Measurements from ENCODE around the gene KANSL2. TPM values are rescaled to one million over a fixed set of nuclear protein-coding genes. Genes with fewer than 3 reads are reported as not detected.
"Not testable (repeated sequence)": the region's sequence is repeated elsewhere in the genome, so short reads cannot be mapped to it uniquely, and the experiment has no call there.

Gene KANSL2
- total RNA-seq, 1 experiment from 2014 or later, result 69.3 TPM

- no peaks in the 10 kb centered on the region for H3K4me1 ChIP-seq
- DNase-seq, result no peak
- no peak overlapping the region for H3K27ac ChIP-seq
- no peaks in the 10 kb centered on the region for H3K9me3 ChIP-seq (replicated peaks)
- H3K27me3 ChIP-seq, result no peaks in the 10 kb centered on the region
- peaks cover 96% of the 10 kb centered on the region for H3K36me3 ChIP-seq
- H3K4me3 ChIP-seq, result no peak overlapping the region
These were observed 13.0 kb downstream of the KANSL2 start for GRCh38 chr12:48668996-48669395.

- no peak for DNase-seq
- Histone ChIP-seq H3K27me3 (no peaks in the 10 kb centered on the region), H3K27ac (no peak overlapping the region), H3K4me3 (no peak overlapping the region), H3K9me3 (replicated peaks) (no peaks in the 10 kb centered on the region), H3K4me1 (no peaks in the 10 kb centered on the region), H3K36me3 (peaks cover 95% of the 10 kb centered on the region)
These were observed 22.2 kb downstream of the KANSL2 start for GRCh38 chr12:48659863-48660262.

- peaks cover 80% of the 10 kb centered on the region for H3K36me3 ChIP-seq
- no peaks in the 10 kb centered on the region for H3K27me3 ChIP-seq
- no peak for DNase-seq
- no peaks in the 10 kb centered on the region for H3K9me3 ChIP-seq (replicated peaks)
- H3K4me1 ChIP-seq, result no peaks in the 10 kb centered on the region; the same call in 1 of the 2 replicates
- no peak overlapping the region for H3K4me3 ChIP-seq
- H3K27ac ChIP-seq, result no peak overlapping the region
These were observed 30.4 kb downstream of the KANSL2 start for GRCh38 chr12:48651681-48652080.

- H3K27ac ChIP-seq; H3K4me1 ChIP-seq; H3K27me3 ChIP-seq; H3K4me3 ChIP-seq; DNase-seq; H3K9me3 ChIP-seq (replicated peaks): not testable (repeated sequence)
- H3K36me3 ChIP-seq, result peaks cover 61% of the 10 kb centered on the region
These were observed 36.7 kb downstream of the KANSL2 start for GRCh38 chr12:48645354-48645753.

- Histone ChIP-seq H3K4me1 (no peaks in the 10 kb centered on the region; the same call in 1 of the 2 replicates), H3K9me3 (replicated peaks) (peaks cover 10% of the 10 kb centered on the region), H3K36me3 (peaks cover 43% of the 10 kb centered on the region), H3K27ac (no peak overlapping the region), H3K4me3 (no peak overlapping the region), H3K27me3 (no peaks in the 10 kb centered on the region)
- DNase-seq, result no peak
These were observed 39.0 kb downstream of the KANSL2 start for GRCh38 chr12:48643011-48643410.

- not testable (repeated sequence) for H3K4me3 ChIP-seq; H3K27ac ChIP-seq; H3K4me1 ChIP-seq; H3K27me3 ChIP-seq; H3K9me3 ChIP-seq (replicated peaks); DNase-seq
- H3K36me3 ChIP-seq, result peaks cover 33% of the 10 kb centered on the region
These were observed 40.1 kb downstream of the KANSL2 start for GRCh38 chr12:48641752-48642555.

- Histone ChIP-seq H3K4me3 (no peak overlapping the region), H3K9me3 (replicated peaks) (peaks cover 10% of the 10 kb centered on the region), H3K27ac (no peak overlapping the region), H3K36me3 (peaks cover 25% of the 10 kb centered on the region), H3K27me3 (no peaks in the 10 kb centered on the region), H3K4me1 (no peaks in the 10 kb centered on the region)
- no peak for DNase-seq
These were observed 41.2 kb downstream of the KANSL2 start for GRCh38 chr12:48640854-48641253.

GRCh38 chr12:48640428-48640827, 41.6 kb downstream of the KANSL2 start:
- no peak for DNase-seq
- H3K36me3 ChIP-seq, result peaks cover 23% of the 10 kb centered on the region
- H3K27ac ChIP-seq, result no peak overlapping the region
- H3K9me3 ChIP-seq (replicated peaks), result peaks cover 10% of the 10 kb centered on the region
- no peaks in the 10 kb centered on the region for H3K4me1 ChIP-seq
- H3K4me3 ChIP-seq, result no peak overlapping the region
- H3K27me3 ChIP-seq, result no peaks in the 10 kb centered on the region

GRCh38 chr12:48631071-48631470, 51.0 kb downstream of the KANSL2 start:
- no peaks in the 10 kb centered on the region for H3K4me1 ChIP-seq
- H3K4me3 ChIP-seq, result no peak overlapping the region
- no peaks in the 10 kb centered on the region; the same call in 1 of the 2 replicates for H3K27me3 ChIP-seq
- no peaks in the 10 kb centered on the region for H3K9me3 ChIP-seq (replicated peaks)
- H3K27ac ChIP-seq, result no peak overlapping the region
- H3K36me3 ChIP-seq, result no peaks in the 10 kb centered on the region
- DNase-seq, result no peak

GRCh38 chr12:48630346-48630745, 51.7 kb downstream of the KANSL2 start:
- Histone ChIP-seq H3K27me3 (no peaks in the 10 kb centered on the region; the same call in 1 of the 2 replicates), H3K36me3 (no peaks in the 10 kb centered on the region), H3K9me3 (replicated peaks) (no peaks in the 10 kb centered on the region), H3K4me1 (no peaks in the 10 kb centered on the region), H3K27ac (no peak overlapping the region), H3K4me3 (no peak overlapping the region)
- no peak for DNase-seq

GRCh38 chr12:48629541-48629940, 52.5 kb downstream of the KANSL2 start:
- H3K4me1 ChIP-seq, result no peaks in the 10 kb centered on the region
- H3K27ac ChIP-seq, result no peak overlapping the region
- no peaks in the 10 kb centered on the region; the same call in 1 of the 2 replicates for H3K27me3 ChIP-seq
- H3K4me3 ChIP-seq, result no peak overlapping the region
- no peaks in the 10 kb centered on the region for H3K9me3 ChIP-seq (replicated peaks)
- no peak for DNase-seq
- no peaks in the 10 kb centered on the region for H3K36me3 ChIP-seq

- Histone ChIP-seq H3K27me3 (no peaks in the 10 kb centered on the region; the same call in 1 of the 2 replicates), H3K27ac (no peak overlapping the region), H3K4me3 (no peak overlapping the region), H3K4me1 (no peaks in the 10 kb centered on the region), H3K9me3 (replicated peaks) (0 out of 2 replicates have a peak, but pooled peaks cover 4% of the 10 kb centered on the region), H3K36me3 (no peaks in the 10 kb centered on the region)
- DNase-seq, result no peak
These were observed 54.5 kb downstream of the KANSL2 start for GRCh38 chr12:48627556-48627955.

GRCh38 chr12:48622997-48623396, 59.0 kb downstream of the KANSL2 start:
- DNase-seq; H3K4me1 ChIP-seq; H3K4me3 ChIP-seq; H3K9me3 ChIP-seq (replicated peaks); H3K27ac ChIP-seq; H3K36me3 ChIP-seq; H3K27me3 ChIP-seq: not testable (repeated sequence)

GRCh38 chr12:48618541-48618940, 63.5 kb downstream of the KANSL2 start:
- Histone ChIP-seq H3K4me1 (peaks cover 6% of the 10 kb centered on the region; the same call in 1 of the 2 replicates), H3K27ac (no peak overlapping the region), H3K9me3 (replicated peaks) (peaks cover 9% of the 10 kb centered on the region; the same call in 1 of the 2 replicates), H3K36me3 (no peaks in the 10 kb centered on the region), H3K27me3 (no peaks in the 10 kb centered on the region; the same call in 1 of the 2 replicates), H3K4me3 (no peak overlapping the region)
- peak; percentile 68 to 90 for DNase-seq

GRCh38 chr12:48615681-48616080, 66.4 kb downstream of the KANSL2 start:
- Histone ChIP-seq H3K4me3 (no peak overlapping the region), H3K36me3 (no peaks in the 10 kb centered on the region), H3K9me3 (replicated peaks) (peaks cover 15% of the 10 kb centered on the region), H3K27ac (no peak overlapping the region), H3K4me1 (peaks cover 6% of the 10 kb centered on the region; the same call in 1 of the 2 replicates), H3K27me3 (no peaks in the 10 kb centered on the region)
- peak; percentile 90 to 95 for DNase-seq

- no peak overlapping the region for H3K4me3 ChIP-seq
- no peaks in the 10 kb centered on the region for H3K27me3 ChIP-seq
- H3K4me1 ChIP-seq, result peaks cover 6% of the 10 kb centered on the region; the same call in 1 of the 2 replicates
- no peak overlapping the region for H3K27ac ChIP-seq
- DNase-seq, result no peak
- peaks cover 15% of the 10 kb centered on the region for H3K9me3 ChIP-seq (replicated peaks)
- H3K36me3 ChIP-seq, result no peaks in the 10 kb centered on the region
These were observed 68.7 kb downstream of the KANSL2 start for GRCh38 chr12:48613321-48613720.
